ENCODE measurements around the gene MFSD1. TPM values are rescaled to one million over a fixed set of nuclear protein-coding genes. Genes with fewer than 3 reads are reported as not detected.

The MFSD1 gene
- total and polyA plus RNA-seq, 2 experiments from 2014 or later, result 4.3 to 28.4 TPM

DNA sequence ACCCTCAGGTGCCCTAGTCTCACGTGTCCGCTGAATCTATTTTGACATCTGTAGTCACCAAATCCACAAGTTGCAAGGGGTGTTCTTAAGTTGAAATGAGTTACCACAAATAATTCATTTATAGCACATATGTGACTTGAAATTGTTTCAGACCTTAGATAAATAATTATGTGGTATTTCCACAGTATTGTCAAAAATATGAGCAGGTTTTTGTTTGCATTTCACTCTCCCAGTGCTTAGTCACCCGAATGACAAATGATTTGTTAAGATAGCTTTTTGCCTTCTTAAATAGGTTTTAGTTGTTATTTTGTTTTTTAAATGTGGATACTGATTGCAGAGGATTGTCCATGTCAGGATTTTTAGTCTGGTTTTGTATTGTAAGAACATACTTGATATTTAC is 2.6 kb downstream of the MFSD1 start:
- no peaks in the 10 kb centered on the region for H3K79me2 ChIP-seq (replicated peaks; ENCODE audit: insufficient read depth)
- H4K20me1 ChIP-seq (replicated peaks; ENCODE audit: insufficient read depth), result no peaks in the 10 kb centered on the region
- no peaks in the 10 kb centered on the region for H3F3A ChIP-seq (replicated peaks; ENCODE audit: low read depth)
- H3K27ac Mint-ChIP-seq, result no peak overlapping the region; the same call in 1 of the 2 replicates
- no peak for ATAC-seq
- no peaks in the 10 kb centered on the region for H3K9me3 Mint-ChIP-seq
- no peak for DNase-seq (ENCODE audit: low spot score)
- H3K4me1 Mint-ChIP-seq, result peaks cover 8% of the 10 kb centered on the region; the same call in 2 of the 3 replicates
- peaks cover 20% of the 10 kb centered on the region for H3K27me3 Mint-ChIP-seq (ENCODE audit: insufficient read depth, low read depth, poor library complexity)
- no peak overlapping the region for H3K27ac ChIP-seq (ENCODE audit: low read depth)
- H3K9me2 ChIP-seq (ENCODE audit: insufficient read depth), result no peaks in the 10 kb centered on the region
- H3K36me3 ChIP-seq (ENCODE audit: insufficient read depth), result no peaks in the 10 kb centered on the region
- peaks cover 23% of the 10 kb centered on the region for H3K27me3 ChIP-seq (ENCODE audit: insufficient read depth)
- no peak for TF ChIP-seq ZNF331 (CRISPR knock-in tag; IDR thresholded peaks at IDR 0.05; ENCODE audit: low read depth)
- no peak for TF ChIP-seq STAT1 (IDR thresholded peaks at IDR 0.05; ENCODE audit: unreplicated experiment)
- TF ChIP-seq POLR2AphosphoS5 (IDR thresholded peaks at IDR 0.05; ENCODE audit: low read depth), result no peak
- TF ChIP-seq NANOG (IDR thresholded peaks at IDR 0.05; ENCODE audit: borderline replicate concordance), result no peak
- no peak for TF ChIP-seq EZH2 (IDR thresholded peaks at IDR 0.05; ENCODE audit: low read depth, unreplicated experiment)
- H3K4me3 Mint-ChIP-seq, result no peak overlapping the region
- H3K4me2 ChIP-seq, result peak overlapping the region; percentile 9; the same call in 1 of the 2 replicates
- peak overlapping the region; percentile 20; the same call in 1 of the 2 replicates for H2AFZ ChIP-seq
- H3K4me1 ChIP-seq (ENCODE audit: insufficient read depth), result peaks cover 16% of the 10 kb centered on the region
- H3K4me3 ChIP-seq, result no peak overlapping the region
- H3K36me3 Mint-ChIP-seq (ENCODE audit: low read depth), result no peaks in the 10 kb centered on the region

DNA sequence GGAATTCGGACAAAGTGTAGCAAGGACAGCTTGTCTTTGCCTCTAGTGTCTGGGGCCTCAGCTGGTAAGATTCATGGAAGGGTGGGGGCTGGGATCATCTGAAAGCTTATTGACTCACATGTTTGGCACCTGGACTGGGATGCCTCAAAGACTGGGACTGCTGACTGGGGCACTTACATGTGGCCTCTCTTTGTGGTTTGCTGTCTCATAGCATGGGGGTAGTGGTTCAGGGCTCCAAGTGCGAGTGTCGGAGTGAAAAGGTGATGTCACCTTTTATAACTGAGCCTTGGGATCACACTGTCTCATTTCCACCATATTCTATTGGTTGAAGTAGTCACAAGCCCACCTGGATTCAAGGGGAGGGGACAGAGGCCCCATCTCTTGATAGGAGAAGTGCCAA is 6.8 kb downstream of the MFSD1 start:
- DNase-seq (ENCODE audit: low spot score) (no peak), ATAC-seq (no peak)
- Mint-ChIP-seq H3K36me3 (ENCODE audit: low read depth) (no peaks in the 10 kb centered on the region), H3K9me3 (no peaks in the 10 kb centered on the region), H3K27ac (no peak overlapping the region), H3K27me3 (ENCODE audit: insufficient read depth, low read depth, poor library complexity) (peaks cover 3% of the 10 kb centered on the region), H3K4me3 (no peak overlapping the region), H3K4me1 (no peaks in the 10 kb centered on the region; the same call in 2 of the 3 replicates)
- peaks cover 9% of the 10 kb centered on the region; the same call in 1 of the 2 replicates for H3K4me1 ChIP-seq (ENCODE audit: insufficient read depth)
- no peaks in the 10 kb centered on the region for H3K79me2 ChIP-seq (replicated peaks; ENCODE audit: insufficient read depth)
- H4K20me1 ChIP-seq (replicated peaks; ENCODE audit: insufficient read depth), result no peaks in the 10 kb centered on the region
- no peak overlapping the region for H2AFZ ChIP-seq
- H3K36me3 ChIP-seq (ENCODE audit: insufficient read depth), result no peaks in the 10 kb centered on the region
- H3F3A ChIP-seq (replicated peaks; ENCODE audit: low read depth), result no peaks in the 10 kb centered on the region
- no peak overlapping the region for H3K4me3 ChIP-seq
- H3K27ac ChIP-seq (ENCODE audit: low read depth), result no peak overlapping the region
- no peak overlapping the region for H3K4me2 ChIP-seq
- no peaks in the 10 kb centered on the region for H3K9me2 ChIP-seq (ENCODE audit: insufficient read depth)
- TF ChIP-seq ZNF331 (CRISPR knock-in tag; IDR thresholded peaks at IDR 0.05; ENCODE audit: low read depth), result no peak
- no peak for TF ChIP-seq POLR2AphosphoS5 (IDR thresholded peaks at IDR 0.05; ENCODE audit: low read depth)
- no peak for TF ChIP-seq ETS1 (IDR thresholded peaks at IDR 0.05)
- no peak for TF ChIP-seq EZH2 (IDR thresholded peaks at IDR 0.05; ENCODE audit: low read depth, unreplicated experiment)
- TF ChIP-seq STAT1 (IDR thresholded peaks at IDR 0.05; ENCODE audit: unreplicated experiment), result no peak
- TF ChIP-seq ZNF462 (CRISPR knock-in tag; IDR thresholded peaks at IDR 0.05), result no peak
- no peak for TF ChIP-seq EZH2phosphoT487 (IDR thresholded peaks at IDR 0.05; ENCODE audit: unreplicated experiment)
- TF ChIP-seq, protein P1, sequence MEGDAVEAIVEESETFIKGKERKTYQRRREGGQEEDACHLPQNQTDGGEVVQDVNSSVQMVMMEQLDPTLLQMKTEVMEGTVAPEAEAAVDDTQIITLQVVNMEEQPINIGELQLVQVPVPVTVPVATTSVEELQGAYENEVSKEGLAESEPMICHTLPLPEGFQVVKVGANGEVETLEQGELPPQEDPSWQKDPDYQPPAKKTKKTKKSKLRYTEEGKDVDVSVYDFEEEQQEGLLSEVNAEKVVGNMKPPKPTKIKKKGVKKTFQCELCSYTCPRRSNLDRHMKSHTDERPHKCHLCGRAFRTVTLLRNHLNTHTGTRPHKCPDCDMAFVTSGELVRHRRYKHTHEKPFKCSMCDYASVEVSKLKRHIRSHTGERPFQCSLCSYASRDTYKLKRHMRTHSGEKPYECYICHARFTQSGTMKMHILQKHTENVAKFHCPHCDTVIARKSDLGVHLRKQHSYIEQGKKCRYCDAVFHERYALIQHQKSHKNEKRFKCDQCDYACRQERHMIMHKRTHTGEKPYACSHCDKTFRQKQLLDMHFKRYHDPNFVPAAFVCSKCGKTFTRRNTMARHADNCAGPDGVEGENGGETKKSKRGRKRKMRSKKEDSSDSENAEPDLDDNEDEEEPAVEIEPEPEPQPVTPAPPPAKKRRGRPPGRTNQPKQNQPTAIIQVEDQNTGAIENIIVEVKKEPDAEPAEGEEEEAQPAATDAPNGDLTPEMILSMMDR (conservative IDR thresholded peaks at IDR 0.05; ENCODE audit: low read depth in 2 of 2), result no peak
- no peaks in the 10 kb centered on the region for H3K27me3 ChIP-seq (ENCODE audit: insufficient read depth)

All from GM23338 (cell line).